ENCODE measurements around the gene PLGRKT.
"Not testable (repeated sequence)": the region's sequence is repeated elsewhere in the genome, so short reads cannot be mapped to it uniquely, and the experiment has no call there.

Gene PLGRKT

DNA sequence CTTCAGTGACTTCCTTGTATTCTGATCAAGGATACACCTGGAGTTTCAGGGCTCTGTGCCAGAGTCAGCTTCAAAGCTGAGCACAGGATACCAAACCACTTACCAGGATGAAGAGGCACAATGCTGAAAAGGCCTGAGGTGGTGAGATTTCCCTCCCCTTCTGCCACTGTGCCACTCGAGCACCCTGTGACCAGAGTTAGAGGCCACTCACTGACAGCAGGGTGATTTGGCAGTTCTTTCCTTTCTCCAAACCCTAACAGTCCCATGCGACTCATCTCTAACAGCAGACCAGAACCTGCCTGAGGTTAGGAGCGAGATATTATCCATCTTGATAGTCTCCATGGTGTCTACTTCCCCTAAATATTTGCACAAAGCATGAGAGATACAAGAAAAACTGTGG lies 1.8 kb downstream of the PLGRKT start:
- CTCF ChIA-PET = interaction anchor here (1.1 to 2.8 kb wide), 3 partner anchors 19 to 167 kb away, joined by 3 to 13 read pairs (median 8); no protein-coding TSS in a partner anchor
- POLR2A ChIA-PET = no interaction called here
- TF ChIP-seq, protein P1, sequence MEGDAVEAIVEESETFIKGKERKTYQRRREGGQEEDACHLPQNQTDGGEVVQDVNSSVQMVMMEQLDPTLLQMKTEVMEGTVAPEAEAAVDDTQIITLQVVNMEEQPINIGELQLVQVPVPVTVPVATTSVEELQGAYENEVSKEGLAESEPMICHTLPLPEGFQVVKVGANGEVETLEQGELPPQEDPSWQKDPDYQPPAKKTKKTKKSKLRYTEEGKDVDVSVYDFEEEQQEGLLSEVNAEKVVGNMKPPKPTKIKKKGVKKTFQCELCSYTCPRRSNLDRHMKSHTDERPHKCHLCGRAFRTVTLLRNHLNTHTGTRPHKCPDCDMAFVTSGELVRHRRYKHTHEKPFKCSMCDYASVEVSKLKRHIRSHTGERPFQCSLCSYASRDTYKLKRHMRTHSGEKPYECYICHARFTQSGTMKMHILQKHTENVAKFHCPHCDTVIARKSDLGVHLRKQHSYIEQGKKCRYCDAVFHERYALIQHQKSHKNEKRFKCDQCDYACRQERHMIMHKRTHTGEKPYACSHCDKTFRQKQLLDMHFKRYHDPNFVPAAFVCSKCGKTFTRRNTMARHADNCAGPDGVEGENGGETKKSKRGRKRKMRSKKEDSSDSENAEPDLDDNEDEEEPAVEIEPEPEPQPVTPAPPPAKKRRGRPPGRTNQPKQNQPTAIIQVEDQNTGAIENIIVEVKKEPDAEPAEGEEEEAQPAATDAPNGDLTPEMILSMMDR (IDR thresholded peaks at IDR 0.05; ENCODE audit: control extremely low read depth, extremely low read depth, low read depth, missing control alignments) = no peak
- DNase-seq (ENCODE audit: extremely low spot score) = no peak

DNA sequence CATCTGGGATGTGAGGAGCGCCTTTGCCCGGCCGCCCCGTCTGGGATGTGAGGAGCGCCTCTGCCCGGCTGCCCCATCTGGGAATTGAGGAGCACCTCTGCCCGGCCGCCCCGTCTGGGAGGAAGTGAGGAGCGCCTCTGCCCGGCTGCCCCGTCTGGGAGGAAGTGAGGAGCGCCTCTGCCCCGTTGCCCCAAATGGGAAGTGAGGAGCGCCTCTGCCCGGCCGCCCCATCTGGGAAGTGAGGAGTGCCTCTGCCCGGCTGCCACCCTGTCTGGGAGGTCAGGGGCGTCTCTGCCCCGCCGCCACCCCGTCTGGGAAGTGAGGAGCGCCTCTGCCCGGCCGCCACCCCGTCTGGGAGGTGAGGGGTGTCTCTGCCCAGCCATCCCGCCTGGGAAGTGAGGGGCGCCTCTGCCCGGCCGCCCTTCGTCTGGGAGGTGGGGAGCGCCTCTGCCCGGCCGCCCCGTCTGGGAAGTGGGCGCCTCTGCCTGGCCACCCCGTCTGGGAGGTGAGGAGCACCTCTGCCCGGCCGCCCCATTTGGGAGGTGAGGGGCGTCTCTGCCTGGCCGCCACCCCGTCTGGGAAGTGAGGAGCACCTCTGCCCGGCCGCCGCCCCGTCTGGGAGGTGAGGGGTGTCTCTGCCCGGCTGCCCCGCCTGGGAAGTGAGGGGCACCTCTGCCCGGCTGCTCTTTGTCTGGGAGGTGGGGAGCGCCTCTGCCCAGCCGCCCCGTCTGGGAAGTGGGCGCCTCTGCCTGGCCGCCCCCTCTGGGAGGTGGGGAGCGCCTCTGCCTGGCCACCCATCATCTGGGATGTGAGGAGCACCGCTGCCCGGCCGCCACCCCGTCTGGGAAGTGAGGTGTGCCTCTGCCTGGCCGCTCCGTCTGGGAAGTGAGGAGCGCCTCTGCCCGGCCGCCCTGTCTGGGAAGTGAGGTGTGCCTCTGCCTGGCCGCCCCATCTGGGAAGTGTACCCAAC lies 3.6 kb downstream of the PLGRKT start:
- POLR2A ChIA-PET; CTCF ChIA-PET; DNase-seq (ENCODE audit: extremely low spot score): not testable (repeated sequence)

DNA sequence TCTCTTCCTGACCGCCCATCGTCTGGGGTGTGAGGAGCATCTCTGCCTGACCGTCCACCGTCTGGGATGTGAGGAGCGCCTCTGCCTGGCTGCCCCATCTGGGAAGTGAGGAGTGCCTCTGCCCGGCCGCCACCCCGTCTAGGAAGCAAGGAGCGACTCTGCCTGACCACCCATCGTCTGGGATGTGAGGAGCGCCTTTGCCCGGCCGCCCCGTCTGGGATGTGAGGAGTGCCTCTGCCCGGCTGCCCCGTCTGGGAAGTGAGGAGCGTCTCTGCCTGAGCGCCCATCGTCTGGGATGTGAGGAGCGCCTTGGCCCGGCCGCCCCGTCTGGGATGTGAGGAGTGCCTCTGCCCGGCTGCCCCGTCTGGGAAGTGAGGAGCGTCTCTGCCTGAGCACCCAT lies 4.4 kb downstream of the PLGRKT start:
- DNase-seq (ENCODE audit: extremely low spot score); POLR2A ChIA-PET; CTCF ChIA-PET: not testable (repeated sequence)

DNA sequence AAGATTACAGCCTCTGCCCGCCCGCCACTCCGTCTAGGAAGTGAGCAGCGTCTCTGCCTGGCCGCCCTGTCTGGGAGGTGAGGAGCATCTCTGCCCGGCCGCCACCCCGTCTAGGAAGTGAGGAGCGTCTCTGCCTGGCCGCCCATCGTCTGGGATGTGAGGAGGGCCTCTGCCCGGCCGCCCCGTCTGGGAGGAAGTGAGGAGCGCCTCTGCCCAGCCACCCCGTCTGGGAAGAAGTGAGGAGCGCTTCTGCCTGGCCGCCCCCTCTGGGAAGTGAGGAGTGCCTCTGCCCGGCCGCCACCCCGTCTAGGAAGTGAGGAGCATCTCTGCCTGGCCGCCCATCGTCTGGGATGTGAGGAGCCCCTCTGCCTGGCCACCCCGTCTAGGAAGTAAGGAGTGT lies 4.8 kb downstream of the PLGRKT start:
- DNase-seq (ENCODE audit: extremely low spot score); POLR2A ChIA-PET: not testable (repeated sequence)

DNA sequence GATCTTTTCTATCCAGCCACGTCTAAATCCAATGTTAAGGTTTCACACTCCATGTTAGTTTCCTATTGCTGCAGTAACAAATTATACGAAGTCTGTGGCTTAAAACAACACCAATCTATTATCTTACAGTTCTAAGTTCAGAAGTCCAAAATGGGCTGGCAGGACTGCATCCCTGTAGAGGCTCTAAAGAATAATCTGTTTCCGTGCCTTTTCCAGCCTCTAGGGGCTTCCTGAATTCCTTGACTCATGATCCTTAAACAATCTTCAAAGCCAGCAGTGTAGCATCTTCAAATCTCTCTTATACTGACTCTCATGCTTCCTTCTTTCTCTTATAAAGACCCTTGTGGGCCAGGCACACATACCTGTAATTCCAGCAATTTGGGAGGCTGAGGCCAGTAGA lies 6.8 kb downstream of the PLGRKT start:
- TF ChIP-seq, protein P1 (IDR thresholded peaks at IDR 0.05; ENCODE audit: control extremely low read depth, extremely low read depth, low read depth, missing control alignments) = no peak
- ChIA-PET CTCF (no interaction called here), POLR2A (no interaction called here)
- DNase-seq (ENCODE audit: extremely low spot score) = no peak

More for the DNA sequence above, 4.8 kb downstream of the PLGRKT start:
- CTCF ChIA-PET = not testable (repeated sequence)

DNA sequence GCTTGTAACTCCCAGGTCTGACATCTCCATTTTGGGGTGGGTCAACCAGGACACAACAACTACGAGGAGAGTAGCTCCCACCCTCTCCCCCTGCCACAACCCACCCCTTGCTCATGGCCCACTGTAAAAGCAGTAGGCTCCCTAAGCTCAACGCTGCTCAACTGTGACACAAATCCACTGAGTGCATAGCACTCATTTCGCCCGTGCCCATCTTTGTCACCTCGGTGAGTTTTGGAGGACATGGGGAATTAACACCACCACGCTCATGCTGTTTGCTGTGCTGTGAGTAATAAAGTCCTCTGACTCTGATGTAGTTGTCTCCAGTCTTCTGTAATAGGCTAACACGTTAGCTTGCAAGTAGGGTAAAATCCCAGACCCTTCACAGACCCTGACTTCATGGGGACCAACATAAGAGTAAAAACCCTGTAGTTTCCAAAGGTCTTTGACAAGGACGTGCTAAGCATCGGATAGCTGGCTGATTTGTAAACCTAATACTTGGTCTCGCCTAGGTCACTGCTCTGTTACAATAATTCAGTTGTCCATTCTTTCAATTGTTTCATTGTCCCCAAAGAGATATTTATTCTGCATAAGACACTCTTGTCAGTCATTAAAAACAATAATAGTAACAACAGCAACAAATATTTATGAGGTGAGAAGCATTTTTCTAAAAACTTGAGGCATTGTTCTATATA lies 7.7 kb downstream of the PLGRKT start:
- TF ChIP-seq, protein P1 (IDR thresholded peaks at IDR 0.05; ENCODE audit: control extremely low read depth, extremely low read depth, low read depth, missing control alignments) = no peak
- CTCF ChIA-PET = interaction anchor here (1.0 to 1.9 kb wide), 4 partner anchors 12 to 447 kb away, joined by 3 to 5 read pairs (median 4); no protein-coding TSS in a partner anchor
- no peak for DNase-seq (ENCODE audit: extremely low spot score)
- POLR2A ChIA-PET = interaction anchor here (0.6 kb wide), 1 partner anchor 764 kb away, joined by 3 read pairs; the partner anchor contains the start of gene SPATA6L

DNA sequence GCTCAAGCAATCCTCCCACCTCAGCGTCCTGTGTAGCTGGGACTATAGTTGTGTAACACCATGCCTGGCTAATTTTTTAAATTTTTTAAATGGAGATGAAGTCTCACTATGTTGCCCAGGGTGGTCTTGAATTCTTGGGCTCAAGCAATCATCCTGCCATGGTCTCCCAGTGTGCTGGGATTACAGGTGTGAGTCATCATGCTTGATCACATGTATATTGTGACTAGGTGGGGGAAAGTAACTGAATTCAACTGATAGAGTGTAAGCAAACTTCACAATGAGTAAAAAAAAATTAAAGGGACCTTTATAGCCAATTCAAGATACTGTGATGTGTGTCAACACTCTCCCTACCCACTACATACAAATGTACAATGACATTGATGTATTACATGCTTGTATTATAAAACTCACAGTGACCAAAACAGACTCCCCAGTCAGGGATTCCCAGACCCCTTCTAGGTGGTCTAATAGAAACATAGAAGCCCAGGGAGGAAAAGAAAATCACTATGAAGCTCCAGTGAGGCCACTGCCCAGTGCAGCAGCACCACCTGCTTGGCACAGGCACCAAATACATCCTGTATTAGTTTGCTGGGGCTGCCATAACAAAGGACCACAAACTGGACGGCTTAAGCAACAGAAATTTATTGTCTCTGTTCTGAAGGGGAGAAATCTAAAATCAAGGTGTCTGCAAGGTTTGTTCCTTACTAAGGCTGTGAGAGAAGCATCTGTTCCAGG lies 8.8 kb downstream of the PLGRKT start:
- POLR2A ChIA-PET = no interaction called here
- TF ChIP-seq, protein P1 (IDR thresholded peaks at IDR 0.05; ENCODE audit: control extremely low read depth, extremely low read depth, low read depth, missing control alignments) = no peak
- CTCF ChIA-PET = interaction anchor here (1.0 to 1.9 kb wide), 5 partner anchors 13 to 498 kb away, joined by 3 to 5 read pairs (median 4); no protein-coding TSS in a partner anchor
- no peak for DNase-seq (ENCODE audit: extremely low spot score)

Measured in GM10248 (cell line).